T-helper 1 cell treated with Interleukin-12 subunit alpha and Interleukin-12 subunit beta and Interleukin-4 antibody, amounts not matched to agents 30 μg/mL and 1 μg/mL, for 36 hours (primary cell): ENCODE measurements around the gene SOD3.

Experiments used
- H3K27ac Mint-ChIP-seq: one replicate; pipeline ENCODE4 v1.8.0; 2021; ENCODE audit warnings: mild to moderate bottlenecking, mixed read lengths
- H3K27me3 Mint-ChIP-seq: one replicate; pipeline ENCODE4 v1.8.0; 2021; ENCODE audit warnings: low read depth, mixed read lengths
- H3K36me3 Mint-ChIP-seq: one replicate; pipeline ENCODE4 v1.8.0; 2021; ENCODE audit warnings: low read depth, mixed read lengths
- H3K4me1 Mint-ChIP-seq: one replicate; pipeline ENCODE4 v1.8.0; 2021; ENCODE audit warnings: low read depth, mixed read lengths
- H3K4me3 Mint-ChIP-seq: one replicate; pipeline ENCODE4 v1.8.0; 2021; ENCODE audit warnings: mild to moderate bottlenecking, moderate library complexity, mixed read lengths
- H3K9me3 Mint-ChIP-seq: one replicate; pipeline ENCODE4 v1.8.0; 2021; ENCODE audit warnings: mixed read lengths

Gene SOD3, protein sequence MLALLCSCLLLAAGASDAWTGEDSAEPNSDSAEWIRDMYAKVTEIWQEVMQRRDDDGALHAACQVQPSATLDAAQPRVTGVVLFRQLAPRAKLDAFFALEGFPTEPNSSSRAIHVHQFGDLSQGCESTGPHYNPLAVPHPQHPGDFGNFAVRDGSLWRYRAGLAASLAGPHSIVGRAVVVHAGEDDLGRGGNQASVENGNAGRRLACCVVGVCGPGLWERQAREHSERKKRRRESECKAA

DNA sequence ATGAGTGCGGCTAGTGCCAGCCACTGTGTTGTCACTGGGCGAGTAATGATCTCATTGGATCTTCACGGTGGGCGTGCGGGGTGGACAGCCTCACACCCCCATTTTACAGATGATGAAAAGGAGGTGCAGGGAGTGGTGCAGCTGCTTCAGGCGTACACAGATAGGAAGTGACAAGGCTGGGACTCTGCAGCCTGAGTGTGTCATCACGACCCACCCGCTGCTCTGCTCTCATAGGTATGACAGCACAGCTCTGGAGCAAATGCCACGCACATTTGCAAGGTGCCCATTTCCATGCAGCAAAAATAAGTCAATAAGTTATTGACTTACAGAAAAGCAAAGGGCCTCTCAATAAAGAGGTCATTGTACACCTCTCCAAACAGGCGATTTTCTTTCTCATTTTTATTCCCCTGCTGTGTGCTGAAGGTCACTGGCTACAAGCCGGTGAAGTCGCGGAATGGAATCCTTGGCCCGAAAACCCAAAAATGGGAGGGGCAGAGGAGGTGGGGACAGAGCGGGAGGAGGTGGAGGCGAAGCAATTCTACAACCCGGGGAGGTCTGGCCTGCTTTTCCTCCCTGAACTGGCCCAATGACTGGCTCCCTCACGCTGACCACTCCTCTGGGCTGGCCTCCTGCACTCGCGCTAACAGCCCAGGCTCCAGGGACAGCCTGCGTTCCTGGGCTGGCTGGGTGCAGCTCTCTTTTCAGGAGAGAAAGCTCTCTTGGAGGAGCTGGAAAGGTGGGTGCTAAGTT lies at the start of gene SOD3:
SOD3 (plus strand) TSS at position 658 of the 750 bp plus-strand sequence. CDS start 3,949 bp downstream, outside the sequence.
- Mint-ChIP-seq H3K27me3 (peaks cover 10% of the 10 kb centered on the region), H3K27ac (no peak within 1 kb of the TSS), H3K4me1 (no peaks in the 10 kb centered on the region), H3K9me3 (no peaks in the 10 kb centered on the region), H3K36me3 (no peaks in the 10 kb centered on the region), H3K4me3 (no peak within 1 kb of the TSS)

DNA sequence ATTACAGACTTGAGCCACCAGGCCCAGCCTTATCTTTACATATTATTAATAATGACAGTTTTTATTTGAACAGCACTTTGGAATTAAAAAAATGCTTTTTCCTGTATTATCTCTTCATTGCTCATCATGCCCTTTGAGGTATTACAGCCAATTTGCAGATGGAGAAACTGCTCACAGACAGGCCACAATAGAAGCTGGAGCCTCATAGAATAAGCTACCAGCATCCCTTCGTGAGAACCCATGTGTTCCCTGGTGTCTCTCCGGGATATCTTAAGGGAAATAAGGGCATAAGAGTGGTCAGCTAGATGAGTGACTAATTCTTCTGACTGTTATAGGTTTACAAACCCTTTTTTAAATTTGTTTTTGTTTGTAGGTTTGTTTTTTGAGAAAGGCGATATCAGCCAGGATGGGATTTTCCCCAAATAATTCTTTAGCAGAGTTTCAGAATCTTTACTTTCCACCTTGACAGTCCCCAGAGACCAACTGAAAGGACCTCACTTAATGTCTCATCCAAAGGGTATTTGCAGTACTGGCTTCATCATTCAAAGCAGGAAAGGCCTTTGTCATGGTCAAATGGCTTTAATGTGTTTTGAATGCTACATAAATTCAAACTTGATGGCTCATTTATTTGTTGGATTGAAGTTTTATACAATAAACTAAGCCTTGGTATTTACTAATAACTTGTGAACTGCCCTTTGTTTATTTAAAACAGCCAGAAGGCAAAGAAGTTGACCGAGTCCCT lies 48.0 kb upstream of the SOD3 start:
- Mint-ChIP-seq H3K4me3 (no peak overlapping the region), H3K27me3 (peaks cover 5% of the 10 kb centered on the region), H3K4me1 (no peaks in the 10 kb centered on the region), H3K36me3 (no peaks in the 10 kb centered on the region), H3K27ac (no peak overlapping the region), H3K9me3 (no peaks in the 10 kb centered on the region)

DNA sequence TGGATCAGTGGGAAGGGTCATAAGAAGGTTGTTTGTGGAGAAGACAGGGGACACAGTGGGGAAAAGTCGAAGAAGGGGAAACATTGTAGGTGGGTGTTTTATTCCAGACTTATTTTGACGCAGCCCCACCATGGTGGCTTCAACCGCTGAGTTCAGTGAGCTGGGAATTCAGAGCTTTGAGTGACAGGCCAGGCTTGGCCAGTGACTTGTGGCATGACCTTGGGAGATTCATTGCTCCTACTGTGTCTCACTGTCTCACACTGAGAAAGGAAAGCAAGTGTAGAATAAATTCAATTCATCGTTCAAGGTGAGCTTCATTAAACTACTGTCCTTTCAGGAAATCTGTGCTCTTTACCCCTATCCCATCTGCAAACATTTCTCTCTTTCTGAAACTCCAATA lies 47.4 kb upstream of the SOD3 start:
- Mint-ChIP-seq H3K36me3 (no peaks in the 10 kb centered on the region), H3K4me1 (no peaks in the 10 kb centered on the region), H3K9me3 (no peaks in the 10 kb centered on the region), H3K27me3 (peaks cover 5% of the 10 kb centered on the region), H3K4me3 (no peak overlapping the region), H3K27ac (no peak overlapping the region)

DNA sequence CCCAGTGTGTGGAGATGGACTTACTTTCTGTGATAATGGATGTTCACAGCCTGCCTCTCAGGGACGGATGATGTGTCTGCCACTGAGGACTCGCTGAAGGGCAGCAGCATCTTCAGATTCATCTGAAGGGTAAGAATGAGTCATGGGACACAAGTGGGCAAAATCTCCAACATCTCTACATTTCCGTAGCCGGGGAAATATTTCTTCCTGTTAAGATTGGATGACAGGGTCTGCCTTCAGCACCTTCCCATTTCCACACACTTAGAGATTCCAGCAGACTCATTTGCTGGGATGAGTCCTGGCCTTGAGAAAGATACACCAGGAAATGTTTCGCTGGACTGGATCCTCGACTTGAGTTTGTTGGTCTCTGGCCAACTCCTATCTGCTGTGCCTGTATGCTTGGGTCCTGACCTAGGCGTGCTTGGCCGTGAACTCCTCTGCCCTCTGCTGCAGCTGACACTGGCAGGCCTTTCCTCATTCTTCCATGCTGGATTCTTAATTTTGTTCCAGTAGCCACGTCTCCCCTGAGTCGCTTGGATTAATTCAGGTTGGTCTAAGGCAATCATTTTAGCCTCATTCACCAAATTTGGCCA lies 46.5 kb upstream of the SOD3 start:
- Mint-ChIP-seq H3K4me3 (no peak overlapping the region), H3K4me1 (no peaks in the 10 kb centered on the region), H3K36me3 (no peaks in the 10 kb centered on the region), H3K27ac (no peak overlapping the region), H3K27me3 (peaks cover 5% of the 10 kb centered on the region), H3K9me3 (no peaks in the 10 kb centered on the region)

DNA sequence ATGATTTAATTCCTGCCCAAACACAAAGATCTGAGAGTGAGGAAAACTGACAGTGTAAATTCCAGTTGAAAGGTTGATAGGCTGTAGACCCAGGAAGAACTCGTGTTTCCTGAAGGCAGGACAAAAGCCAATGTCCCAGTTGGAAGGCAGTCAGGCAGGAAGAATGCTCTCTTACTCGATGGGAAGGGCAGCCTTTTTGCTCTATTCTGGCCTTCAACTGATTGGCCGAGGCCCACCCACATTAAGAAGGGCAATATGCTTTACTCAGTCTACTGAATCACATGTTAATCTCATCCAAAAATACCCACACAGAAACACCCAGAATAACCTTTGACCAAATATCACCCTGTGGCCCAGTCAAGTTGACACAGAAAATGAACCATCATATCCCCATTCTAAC lies 45.3 kb upstream of the SOD3 start:
- no peak overlapping the region for H3K4me3 Mint-ChIP-seq
- peaks cover 1% of the 10 kb centered on the region for H3K27me3 Mint-ChIP-seq
- H3K36me3 Mint-ChIP-seq = no peaks in the 10 kb centered on the region
- no peak overlapping the region for H3K27ac Mint-ChIP-seq
- H3K4me1 Mint-ChIP-seq = no peaks in the 10 kb centered on the region
- H3K9me3 Mint-ChIP-seq = no peaks in the 10 kb centered on the region

DNA sequence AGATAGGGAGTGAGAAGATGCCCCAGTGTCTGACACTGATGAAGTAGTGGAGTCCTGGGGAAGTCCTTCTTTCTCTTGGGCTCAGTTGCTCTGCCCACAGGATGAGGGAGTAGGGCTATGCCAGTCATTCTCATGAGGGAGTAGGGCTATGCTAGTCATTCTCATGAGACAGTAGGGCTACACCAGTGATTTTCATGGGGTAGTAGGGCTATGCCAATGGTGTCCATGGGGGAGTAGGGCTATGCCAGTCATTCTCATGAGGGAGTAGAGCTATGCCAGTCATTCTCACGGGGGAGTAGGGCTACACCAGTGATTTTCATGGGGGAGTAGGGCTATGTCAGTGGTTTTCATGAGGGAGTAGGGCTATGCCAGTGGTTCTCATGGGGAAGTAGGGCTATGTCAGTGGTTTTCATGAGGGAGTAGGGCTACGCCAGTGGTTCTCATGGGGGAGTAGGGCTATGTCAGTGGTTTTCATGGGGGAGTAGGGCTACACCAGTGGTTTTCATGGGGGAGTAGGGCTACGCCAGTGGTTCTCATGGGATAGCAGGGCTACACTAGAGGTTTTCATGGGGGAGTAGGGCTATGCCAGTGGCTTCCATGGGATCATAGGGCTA lies 43.3 kb upstream of the SOD3 start:
- Mint-ChIP-seq H3K4me3 (no peak overlapping the region), H3K27ac (no peak overlapping the region), H3K27me3 (no peaks in the 10 kb centered on the region), H3K9me3 (peaks cover 10% of the 10 kb centered on the region), H3K36me3 (no peaks in the 10 kb centered on the region), H3K4me1 (no peaks in the 10 kb centered on the region)

DNA sequence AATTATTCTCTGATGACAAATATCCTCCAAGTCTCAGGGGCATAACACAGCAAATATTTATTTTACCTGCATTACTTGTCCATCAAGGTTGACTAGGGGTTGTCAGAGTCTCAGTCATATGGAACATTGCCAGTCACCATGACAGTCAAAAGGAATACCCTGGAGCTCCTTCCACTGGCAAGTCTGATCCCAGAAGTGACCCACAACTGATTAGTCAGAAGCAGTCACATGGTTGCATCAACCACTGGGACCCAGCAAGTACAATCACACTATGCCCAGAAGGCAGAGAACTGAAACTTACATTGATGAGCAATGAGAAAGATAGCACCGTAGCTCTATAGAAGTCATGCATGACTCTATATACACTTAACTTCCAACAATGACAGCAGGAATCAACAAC lies 41.9 kb upstream of the SOD3 start:
- H3K27ac Mint-ChIP-seq = no peak overlapping the region
- no peaks in the 10 kb centered on the region for H3K27me3 Mint-ChIP-seq
- no peaks in the 10 kb centered on the region for H3K36me3 Mint-ChIP-seq
- no peak overlapping the region for H3K4me3 Mint-ChIP-seq
- no peaks in the 10 kb centered on the region for H3K4me1 Mint-ChIP-seq
- H3K9me3 Mint-ChIP-seq = peaks cover 25% of the 10 kb centered on the region

DNA sequence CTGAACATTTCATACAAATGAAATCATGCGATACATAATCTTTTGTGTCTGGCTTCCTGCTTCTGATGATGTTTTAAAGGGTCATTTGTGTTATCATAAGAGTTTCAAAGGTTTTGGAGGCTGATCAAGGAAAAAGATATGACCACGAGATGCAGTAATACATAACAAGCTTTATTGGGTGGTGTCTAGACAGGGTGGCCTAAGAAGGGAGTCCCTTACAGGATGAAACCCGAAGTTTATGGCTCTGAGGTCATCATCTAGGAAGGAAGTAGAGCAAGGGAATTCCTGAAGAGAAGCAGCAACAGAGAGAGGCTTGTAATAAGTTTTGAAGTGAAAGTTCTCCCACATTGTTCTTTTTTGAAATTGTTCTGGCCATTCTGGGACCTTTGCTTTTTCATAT lies 40.8 kb upstream of the SOD3 start:
- Mint-ChIP-seq H3K36me3 (no peaks in the 10 kb centered on the region), H3K9me3 (peaks cover 26% of the 10 kb centered on the region)

DNA sequence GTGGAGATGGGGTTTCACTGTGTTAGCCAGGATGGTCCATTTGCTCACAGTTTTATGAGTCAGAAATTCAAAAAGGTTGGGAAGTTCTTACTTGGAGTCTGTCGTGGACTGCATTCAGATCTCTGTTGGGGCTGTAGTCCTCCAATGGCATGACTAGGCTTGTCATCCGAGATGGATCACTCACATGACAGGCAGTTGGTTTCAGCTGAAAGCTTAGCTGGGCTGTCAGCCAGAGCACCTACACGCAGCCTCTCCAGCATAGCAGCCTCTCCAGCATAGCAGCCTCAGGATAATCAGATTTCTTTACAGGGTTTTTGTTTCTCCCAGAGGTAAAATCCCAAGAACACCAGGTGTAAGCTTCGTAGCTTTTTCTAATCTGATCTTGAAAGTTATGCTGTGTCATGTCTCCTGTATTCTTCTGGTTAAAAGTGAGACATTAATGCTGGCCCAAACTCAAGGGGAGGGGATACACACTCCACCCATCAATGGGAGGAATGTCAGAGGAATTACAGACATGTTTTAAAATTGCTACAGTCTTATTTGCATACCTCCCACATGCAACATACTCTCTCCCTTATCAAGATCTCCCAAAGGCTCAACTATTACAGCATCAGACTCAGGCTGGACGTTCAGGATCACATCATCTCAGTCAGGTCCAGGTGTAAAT lies 31.6 kb upstream of the SOD3 start:
- no peaks in the 10 kb centered on the region for H3K36me3 Mint-ChIP-seq
- no peak overlapping the region for H3K4me3 Mint-ChIP-seq
- no peaks in the 10 kb centered on the region for H3K27me3 Mint-ChIP-seq
- H3K27ac Mint-ChIP-seq = no peak overlapping the region
- no peaks in the 10 kb centered on the region for H3K9me3 Mint-ChIP-seq
- H3K4me1 Mint-ChIP-seq = no peaks in the 10 kb centered on the region

More for the DNA sequence above, 40.8 kb upstream of the SOD3 start:
- Mint-ChIP-seq H3K27ac (no peak overlapping the region), H3K4me3 (no peak overlapping the region), H3K27me3 (no peaks in the 10 kb centered on the region), H3K4me1 (no peaks in the 10 kb centered on the region)

DNA sequence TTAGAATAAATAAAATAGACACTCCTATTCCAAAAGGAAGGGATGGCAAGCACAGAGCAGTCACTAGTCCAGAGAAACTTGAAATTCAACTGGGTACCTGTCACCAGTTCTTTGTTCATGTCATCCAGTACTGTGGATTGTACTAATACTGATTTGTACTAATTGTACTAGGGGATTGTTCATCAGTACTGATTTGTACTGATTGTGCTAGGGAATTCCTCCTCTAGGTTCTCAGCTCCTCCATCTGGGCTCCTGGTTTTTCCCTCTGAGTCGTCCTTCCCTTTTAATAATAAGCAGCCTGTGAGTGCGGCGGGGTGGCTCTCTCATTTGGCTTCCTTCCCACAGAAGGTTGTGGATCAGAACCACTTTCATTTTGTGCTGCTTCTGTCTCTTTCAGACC lies 31.0 kb upstream of the SOD3 start:
- H3K9me3 Mint-ChIP-seq = no peaks in the 10 kb centered on the region
- H3K27ac Mint-ChIP-seq = no peak overlapping the region
- no peaks in the 10 kb centered on the region for H3K4me1 Mint-ChIP-seq
- no peaks in the 10 kb centered on the region for H3K27me3 Mint-ChIP-seq
- H3K36me3 Mint-ChIP-seq = no peaks in the 10 kb centered on the region
- H3K4me3 Mint-ChIP-seq = no peak overlapping the region

DNA sequence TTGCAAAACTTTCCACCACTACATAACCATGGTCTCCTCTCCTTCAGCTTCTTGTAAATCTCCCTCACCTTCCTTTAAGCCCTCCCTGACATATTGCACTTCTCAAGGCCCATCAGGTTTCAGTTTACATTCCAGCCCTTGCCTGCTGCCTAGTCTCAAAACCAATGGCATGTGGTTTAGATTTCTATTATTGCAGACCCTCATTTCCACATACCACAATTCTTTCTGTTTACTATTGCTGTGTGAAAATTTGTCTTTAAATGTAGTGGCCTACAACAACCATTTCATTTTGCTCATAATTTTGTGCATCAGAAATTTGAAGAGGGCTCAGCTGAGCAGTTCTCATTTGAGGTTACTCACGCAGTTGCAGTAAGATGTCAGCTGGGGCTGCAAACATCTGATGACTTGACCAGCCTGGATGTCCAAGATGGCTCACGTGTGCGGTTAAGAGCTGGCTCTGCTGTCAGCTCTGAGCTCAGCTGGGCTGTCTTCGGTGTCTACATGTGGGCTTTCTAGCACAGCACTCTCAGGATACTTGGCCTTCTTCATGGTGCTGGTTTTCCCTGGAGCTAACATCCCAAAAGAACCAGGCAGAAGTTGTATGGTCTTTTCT lies 29.9 kb upstream of the SOD3 start:
- Mint-ChIP-seq H3K36me3 (no peaks in the 10 kb centered on the region), H3K4me1 (peaks cover 5% of the 10 kb centered on the region), H3K4me3 (no peak overlapping the region), H3K9me3 (no peaks in the 10 kb centered on the region), H3K27me3 (no peaks in the 10 kb centered on the region), H3K27ac (no peak overlapping the region)

DNA sequence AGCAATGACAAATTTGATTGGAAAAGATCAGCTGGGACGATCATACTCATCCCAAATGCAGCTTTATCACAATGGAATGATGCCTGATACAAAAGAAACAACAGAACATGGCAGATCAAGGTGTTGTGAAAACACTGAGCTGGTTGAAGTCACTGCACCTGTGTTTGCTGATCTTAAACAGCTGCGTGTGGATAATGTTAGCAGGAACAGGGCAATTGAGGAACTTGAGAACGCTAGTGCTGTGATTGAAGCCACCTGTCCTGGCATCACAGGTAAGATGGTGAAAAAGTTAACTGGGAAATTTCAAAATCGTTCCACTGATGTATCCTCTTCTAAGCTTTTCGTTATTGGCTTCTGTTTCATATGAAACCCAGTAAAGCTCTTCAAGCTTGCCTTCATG lies 27.4 kb upstream of the SOD3 start:
- H3K36me3 Mint-ChIP-seq = no peaks in the 10 kb centered on the region
- peaks cover 5% of the 10 kb centered on the region for H3K4me1 Mint-ChIP-seq
- H3K27ac Mint-ChIP-seq = no peak overlapping the region
- H3K27me3 Mint-ChIP-seq = no peaks in the 10 kb centered on the region
- no peak overlapping the region for H3K4me3 Mint-ChIP-seq
- peaks cover 5% of the 10 kb centered on the region for H3K9me3 Mint-ChIP-seq

DNA sequence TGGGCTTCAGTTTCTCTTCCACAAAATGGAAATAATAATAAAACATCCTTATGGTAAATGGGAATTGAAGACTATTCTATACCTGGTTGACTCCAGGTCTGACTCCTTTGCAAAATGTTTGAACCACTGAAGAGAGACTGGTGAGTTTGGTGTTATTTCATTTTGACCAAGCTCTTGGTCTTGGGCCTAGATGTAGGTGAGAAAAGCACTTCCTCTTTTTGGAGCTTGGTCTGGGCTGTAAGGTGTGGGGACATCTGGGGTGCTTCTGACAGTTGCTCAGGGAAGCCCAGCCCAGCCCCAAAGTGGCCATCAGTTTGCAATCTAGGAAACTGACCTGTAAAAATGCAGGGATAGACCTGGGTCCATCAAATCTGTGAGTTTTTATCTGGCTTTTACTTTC lies 26.8 kb upstream of the SOD3 start:
- no peak overlapping the region for H3K4me3 Mint-ChIP-seq
- H3K36me3 Mint-ChIP-seq = no peaks in the 10 kb centered on the region
- H3K27me3 Mint-ChIP-seq = no peaks in the 10 kb centered on the region
- H3K4me1 Mint-ChIP-seq = peaks cover 5% of the 10 kb centered on the region
- H3K27ac Mint-ChIP-seq = no peak overlapping the region
- peaks cover 5% of the 10 kb centered on the region for H3K9me3 Mint-ChIP-seq

DNA sequence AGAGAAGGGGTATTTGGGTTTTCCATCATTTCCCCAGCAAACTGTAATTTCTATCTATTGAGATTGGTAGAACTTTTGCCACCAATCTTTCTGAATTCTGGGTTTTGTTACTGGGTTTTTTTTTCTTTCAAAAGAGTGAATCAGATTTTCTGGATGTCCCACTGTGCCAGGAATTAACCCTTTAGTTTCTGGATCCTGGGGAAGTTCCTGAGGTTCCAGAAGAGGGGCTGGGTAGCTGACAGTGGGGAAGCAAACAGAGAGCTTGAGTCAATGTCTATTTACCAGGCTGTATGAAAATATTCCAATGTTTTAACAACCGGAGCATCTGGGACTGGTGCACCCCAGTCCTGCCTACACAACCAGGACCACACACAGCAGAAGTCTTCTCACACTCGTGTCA lies 25.8 kb upstream of the SOD3 start:
- peaks cover 5% of the 10 kb centered on the region for H3K9me3 Mint-ChIP-seq
- peaks cover 5% of the 10 kb centered on the region for H3K4me1 Mint-ChIP-seq
- no peaks in the 10 kb centered on the region for H3K27me3 Mint-ChIP-seq
- no peak overlapping the region for H3K27ac Mint-ChIP-seq
- H3K36me3 Mint-ChIP-seq = no peaks in the 10 kb centered on the region
- no peak overlapping the region for H3K4me3 Mint-ChIP-seq
